Astrocyte (in vitro differentiated cells and primary cell): Measurements from ENCODE around the gene TOPORS. TPM values are rescaled to one million over a fixed set of nuclear protein-coding genes. Genes with fewer than 3 reads are reported as not detected.

Experiments used
- DNase-seq: peaks from one replicate; pipeline ENCODE4 v3.0.0-alpha.2; 2010; ENCODE audit warnings: low read depth
- FAIRE-seq: peaks from 2 replicates; lab custom pipeline; 2011; peaks lifted over from hg19 to GRCh38; lab: Jason Lieb, UNC
- H2AFZ ChIP-seq: 2 replicates; pipeline ENCODE4 v1.6.0; 2012; ENCODE audit warnings: low read depth, low read length, inconsistent platforms
- H3K27ac ChIP-seq: 2 replicates; pipeline ENCODE4 v1.5.1; 2011; ENCODE audit warnings: low read depth, low read length, inconsistent platforms
- H3K27me3 ChIP-seq: 2 replicates; pipeline ENCODE4 v1.6.0; 2011; ENCODE audit warnings: low read length, inconsistent platforms; ENCODE audit not compliant: insufficient read depth
- H3K36me3 ChIP-seq: 2 replicates; pipeline ENCODE4 v1.5.1; 2011; ENCODE audit warnings: low read length, inconsistent platforms; ENCODE audit not compliant: insufficient read depth
- H3K4me1 ChIP-seq: 2 replicates; pipeline ENCODE4 v1.5.1; 2011; ENCODE audit warnings: low read length, inconsistent platforms; ENCODE audit not compliant: insufficient read depth
- H3K4me2 ChIP-seq: 2 replicates; pipeline ENCODE4 v1.6.0; 2012; ENCODE audit warnings: low read length, inconsistent platforms
- H3K4me3 ChIP-seq: 2 replicates; pipeline ENCODE4 v1.5.1; 2011; ENCODE audit warnings: low read depth, mild to moderate bottlenecking, low read length, inconsistent platforms; ENCODE audit not compliant: insufficient read depth
- H3K79me2 ChIP-seq: 2 replicates; pipeline ENCODE4 v1.6.0; 2012; ENCODE audit warnings: mild to moderate bottlenecking, low read length, inconsistent platforms; ENCODE audit not compliant: insufficient read depth
- H3K9ac ChIP-seq: 2 replicates; pipeline ENCODE4 v1.6.0; 2012; ENCODE audit warnings: mild to moderate bottlenecking, low read length, inconsistent platforms
- H3K9me3 ChIP-seq: 2 replicates; pipeline ENCODE4 v1.5.1; 2012; ENCODE audit warnings: low read depth, mild to moderate bottlenecking, low read length, inconsistent platforms; ENCODE audit not compliant: insufficient read depth
- H4K20me1 ChIP-seq: 2 replicates; pipeline ENCODE4 v1.6.0; 2012; ENCODE audit warnings: low read length, inconsistent platforms; ENCODE audit not compliant: insufficient read depth
- H3K27ac Mint-ChIP-seq: one replicate; pipeline ENCODE4 v1.8.0; 2021; ENCODE audit warnings: mild to moderate bottlenecking, mixed read lengths; ENCODE audit not compliant: unreplicated experiment
- H3K27me3 Mint-ChIP-seq: one replicate; pipeline ENCODE4 v1.8.0; 2021; ENCODE audit warnings: low read depth, mixed read lengths; ENCODE audit not compliant: unreplicated experiment
- H3K36me3 Mint-ChIP-seq: one replicate; pipeline ENCODE4 v1.8.0; 2021; ENCODE audit warnings: low read depth, mixed read lengths; ENCODE audit not compliant: unreplicated experiment
- H3K4me1 Mint-ChIP-seq: one replicate; pipeline ENCODE4 v1.8.0; 2021; ENCODE audit warnings: low read depth, mixed read lengths; ENCODE audit not compliant: unreplicated experiment
- H3K4me3 Mint-ChIP-seq: one replicate; pipeline ENCODE4 v1.8.0; 2021; ENCODE audit warnings: mild to moderate bottlenecking, moderate library complexity, mixed read lengths; ENCODE audit not compliant: unreplicated experiment
- H3K9me3 Mint-ChIP-seq: one replicate; pipeline ENCODE4 v1.8.0; 2021; ENCODE audit warnings: mild to moderate bottlenecking, mixed read lengths; ENCODE audit not compliant: unreplicated experiment
- EZH2 ChIP-seq: IDR thresholded peaks from 2 replicates; pipeline ENCODE4 v1.6.1; 2012; ENCODE audit warnings: mild to moderate bottlenecking, low read length, inconsistent platforms; ENCODE audit not compliant: insufficient read depth
- total RNA-seq: library from RNA; stranded (reverse); gene quantifications from 2 replicates; pipeline ENCODE4 v1.2.1, GENCODE V29; 2021
- TF ChIP-seq, protein P1 (sequence below): IDR thresholded peaks from 2 replicates; pipeline ENCODE4 v1.5.1; 2011; ENCODE audit warnings: low read depth, mild to moderate bottlenecking, inconsistent platforms, low read length, moderate library complexity; ENCODE audit not compliant: insufficient read depth

TOPORS gene
- total RNA-seq, 1 donor from 2014 or later: 20.4 TPM

DNA sequence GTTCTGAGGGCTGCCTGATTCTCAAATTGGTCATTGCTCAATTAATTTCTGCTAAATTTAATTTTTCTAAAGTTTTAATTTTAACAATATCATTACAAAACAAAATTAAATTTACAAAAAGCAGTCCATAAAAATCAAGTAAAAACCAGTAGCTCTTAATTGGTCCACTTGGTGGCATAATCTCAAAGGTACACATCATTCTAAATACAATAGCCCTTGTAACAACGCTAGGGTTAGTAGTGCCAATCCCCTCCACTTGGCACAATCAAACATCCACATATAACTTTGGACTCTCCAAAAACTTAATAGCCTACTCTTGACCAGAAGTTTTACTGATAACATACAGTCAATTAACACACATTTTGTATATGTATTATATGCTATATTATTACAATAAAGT, 22.5 kb upstream of the TOPORS start:
- H3K79me2 ChIP-seq: peaks cover 32% of the 10 kb centered on the region
- Mint-ChIP-seq H3K36me3 (no peaks in the 10 kb centered on the region), H3K27ac (no peak overlapping the region), H3K27me3 (no peaks in the 10 kb centered on the region), H3K9me3 (no peaks in the 10 kb centered on the region), H3K4me3 (no peak overlapping the region), H3K4me1 (peaks cover 5% of the 10 kb centered on the region)
- TF ChIP-seq, protein P1, sequence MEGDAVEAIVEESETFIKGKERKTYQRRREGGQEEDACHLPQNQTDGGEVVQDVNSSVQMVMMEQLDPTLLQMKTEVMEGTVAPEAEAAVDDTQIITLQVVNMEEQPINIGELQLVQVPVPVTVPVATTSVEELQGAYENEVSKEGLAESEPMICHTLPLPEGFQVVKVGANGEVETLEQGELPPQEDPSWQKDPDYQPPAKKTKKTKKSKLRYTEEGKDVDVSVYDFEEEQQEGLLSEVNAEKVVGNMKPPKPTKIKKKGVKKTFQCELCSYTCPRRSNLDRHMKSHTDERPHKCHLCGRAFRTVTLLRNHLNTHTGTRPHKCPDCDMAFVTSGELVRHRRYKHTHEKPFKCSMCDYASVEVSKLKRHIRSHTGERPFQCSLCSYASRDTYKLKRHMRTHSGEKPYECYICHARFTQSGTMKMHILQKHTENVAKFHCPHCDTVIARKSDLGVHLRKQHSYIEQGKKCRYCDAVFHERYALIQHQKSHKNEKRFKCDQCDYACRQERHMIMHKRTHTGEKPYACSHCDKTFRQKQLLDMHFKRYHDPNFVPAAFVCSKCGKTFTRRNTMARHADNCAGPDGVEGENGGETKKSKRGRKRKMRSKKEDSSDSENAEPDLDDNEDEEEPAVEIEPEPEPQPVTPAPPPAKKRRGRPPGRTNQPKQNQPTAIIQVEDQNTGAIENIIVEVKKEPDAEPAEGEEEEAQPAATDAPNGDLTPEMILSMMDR: no peak
- no peak for TF ChIP-seq EZH2
- H3K4me2 ChIP-seq: no peak overlapping the region
- no peak overlapping the region for H3K27ac ChIP-seq
- no peaks in the 10 kb centered on the region for H3K9me3 ChIP-seq
- H3K9ac ChIP-seq: no peak overlapping the region
- DNase-seq (no peak), FAIRE-seq (no peak)
- no peak overlapping the region for H3K4me3 ChIP-seq
- H3K36me3 ChIP-seq: no peaks in the 10 kb centered on the region
- no peak overlapping the region for H2AFZ ChIP-seq
- peaks cover 6% of the 10 kb centered on the region for H4K20me1 ChIP-seq
- H3K4me1 ChIP-seq: peaks cover 10% of the 10 kb centered on the region
- peaks cover 2% of the 10 kb centered on the region for H3K27me3 ChIP-seq

DNA sequence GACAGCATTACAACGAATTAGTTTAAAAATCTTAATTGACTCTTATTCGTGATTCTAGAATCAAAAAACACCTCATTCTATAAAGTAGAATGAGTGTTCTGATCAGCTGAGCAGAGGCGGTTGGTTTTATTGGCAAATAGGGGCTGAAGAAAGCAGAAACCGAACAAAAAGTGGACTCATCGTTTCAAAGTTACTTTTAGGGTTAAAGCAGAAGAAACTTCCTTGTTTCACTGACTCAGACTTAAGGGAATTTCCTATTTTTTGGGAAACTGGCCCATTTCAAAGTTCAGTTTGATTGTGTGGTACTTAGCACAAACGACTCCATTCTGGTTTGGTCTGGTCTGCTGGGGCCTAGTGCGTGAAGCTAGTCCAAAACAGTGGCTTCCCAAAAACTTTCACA, 21.4 kb upstream of the TOPORS start:
- peaks cover 5% of the 10 kb centered on the region for H3K4me1 Mint-ChIP-seq
- no peaks in the 10 kb centered on the region for H3K36me3 Mint-ChIP-seq
- DNase-seq (no peak), FAIRE-seq (no peak)
- Histone ChIP-seq H3K4me2 (peak overlapping the region; percentile 90), H4K20me1 (peaks cover 6% of the 10 kb centered on the region), H3K4me1 (peaks cover 10% of the 10 kb centered on the region), H3K9ac (no peak overlapping the region), H3K4me3 (no peak overlapping the region), H3K27ac (no peak overlapping the region), H2AFZ (peak overlapping the region; percentile 93), H3K9me3 (no peaks in the 10 kb centered on the region), H3K36me3 (no peaks in the 10 kb centered on the region), H3K27me3 (peaks cover 2% of the 10 kb centered on the region), H3K79me2 (peaks cover 40% of the 10 kb centered on the region)
- H3K4me3 Mint-ChIP-seq: peak overlapping the region; percentile 98
- H3K27me3 Mint-ChIP-seq: no peaks in the 10 kb centered on the region
- H3K27ac Mint-ChIP-seq: peak overlapping the region; percentile 27
- H3K9me3 Mint-ChIP-seq: no peaks in the 10 kb centered on the region
- TF ChIP-seq EZH2: no peak
- TF ChIP-seq, protein P1: no peak

DNA sequence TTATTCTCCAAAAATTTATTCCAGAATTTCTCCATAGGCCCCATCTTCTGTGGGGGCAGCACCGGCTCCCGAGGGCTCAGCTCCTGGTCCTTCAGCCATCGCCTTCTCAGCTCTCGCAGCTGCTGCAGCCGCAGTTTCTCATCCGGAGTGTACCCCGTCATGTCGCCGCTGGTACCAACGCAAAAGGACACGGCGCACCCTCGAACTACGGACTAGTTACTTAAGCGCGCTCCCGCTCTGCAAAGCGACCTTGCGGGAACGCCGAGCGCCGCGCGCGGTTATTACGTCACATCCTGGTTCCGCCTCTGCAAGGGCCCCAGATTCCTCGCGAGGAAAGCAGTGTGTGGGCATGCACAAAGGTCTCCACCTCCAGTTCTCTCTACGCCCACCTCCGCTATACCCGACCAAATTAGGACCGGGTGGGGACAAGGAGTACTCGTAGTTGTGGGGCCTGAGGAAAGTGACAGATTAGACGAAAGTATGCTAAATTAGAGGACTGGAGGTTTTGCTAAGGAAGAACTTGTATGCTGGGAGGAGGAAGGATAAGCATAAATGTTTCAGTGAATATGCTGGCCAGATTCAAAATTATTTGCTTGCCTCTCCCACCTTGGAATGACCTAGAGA, 20.6 kb upstream of the TOPORS start, which contains the start of gene NDUFB6:
Gene NDUFB6, minus strand, starts transcription at position 260 of the 624 bp plus-strand sequence. Its CDS starts 99 bp downstream, at position 161.
- no peaks in the 10 kb centered on the region for H3K27me3 Mint-ChIP-seq

More for the DNA sequence above, 20.6 kb upstream of the TOPORS start, which contains the start of gene NDUFB6:
- H3K4me1 Mint-ChIP-seq: peaks cover 5% of the 10 kb centered on the region
- Histone ChIP-seq H3K4me2 (peak within 1 kb of the TSS; percentile 90), H3K9ac (peak within 1 kb of the TSS; percentile 92), H4K20me1 (peaks cover 6% of the 10 kb centered on the region), H3K36me3 (no peaks in the 10 kb centered on the region), H3K27me3 (no peaks in the 10 kb centered on the region), H3K9me3 (no peaks in the 10 kb centered on the region), H2AFZ (peak within 1 kb of the TSS; percentile 93), H3K4me3 (peak within 1 kb of the TSS; percentile 96), H3K27ac (peak within 1 kb of the TSS; percentile 63), H3K4me1 (peaks cover 10% of the 10 kb centered on the region), H3K79me2 (peaks cover 43% of the 10 kb centered on the region)
- peak within 1 kb of the TSS; percentile 94 for H3K27ac Mint-ChIP-seq
- no peaks in the 10 kb centered on the region for H3K9me3 Mint-ChIP-seq
- no peaks in the 10 kb centered on the region for H3K36me3 Mint-ChIP-seq
- FAIRE-seq (no peak), DNase-seq (peak; percentile 85)
- no peak for TF ChIP-seq EZH2
- TF ChIP-seq, protein P1: no peak
- H3K4me3 Mint-ChIP-seq: peak within 1 kb of the TSS; percentile 98
